GM20000 (cell line): ENCODE results near the gene ADPGK.

Source experiments
- DNase-seq: peaks from one replicate; pipeline ENCODE4 v3.0.0; 2012; ENCODE audit warnings: low spot score
- CTCF ChIP-seq: IDR thresholded peaks from 2 replicates; pipeline ENCODE4 v1.5.1; 2012; ENCODE audit warnings: mild to moderate bottlenecking, control low read depth; ENCODE audit errors: extremely low read depth, missing control alignments

ADPGK gene

GRCh38 chr15:72797834-72798233 is 14.3 kb upstream of the ADPGK start:
- TF ChIP-seq CTCF = no peak
- DNase-seq = no peak

- DNase-seq = no peak
- TF ChIP-seq CTCF = no peak
Measured at GRCh38 chr15:72797338-72797689, 13.8 kb upstream of the ADPGK start.

- DNase-seq = peak; percentile 85
- TF ChIP-seq CTCF = peak; percentile 40
Measured at GRCh38 chr15:72796515-72797337, 13.2 kb upstream of the ADPGK start.

DNA sequence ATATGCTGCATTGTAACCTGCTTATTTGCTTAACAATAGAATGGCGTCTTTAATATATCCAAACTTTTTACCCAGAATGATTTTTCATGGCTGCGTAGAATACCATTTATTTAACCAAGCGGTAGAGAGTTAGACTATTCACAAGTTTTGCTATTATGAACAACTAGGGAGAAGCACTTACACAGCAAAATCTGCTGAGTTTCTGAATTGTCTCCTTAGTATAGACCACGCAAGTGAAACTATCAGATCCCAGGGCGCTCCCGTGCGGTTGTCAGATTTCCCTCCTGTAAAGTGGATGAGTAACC is 12.6 kb upstream of the ADPGK start:
- DNase-seq = no peak
- no peak for TF ChIP-seq CTCF

- TF ChIP-seq CTCF = no peak
- no peak for DNase-seq
Measured at GRCh38 chr15:72793766-72794660, 10.5 kb upstream of the ADPGK start.

DNA sequence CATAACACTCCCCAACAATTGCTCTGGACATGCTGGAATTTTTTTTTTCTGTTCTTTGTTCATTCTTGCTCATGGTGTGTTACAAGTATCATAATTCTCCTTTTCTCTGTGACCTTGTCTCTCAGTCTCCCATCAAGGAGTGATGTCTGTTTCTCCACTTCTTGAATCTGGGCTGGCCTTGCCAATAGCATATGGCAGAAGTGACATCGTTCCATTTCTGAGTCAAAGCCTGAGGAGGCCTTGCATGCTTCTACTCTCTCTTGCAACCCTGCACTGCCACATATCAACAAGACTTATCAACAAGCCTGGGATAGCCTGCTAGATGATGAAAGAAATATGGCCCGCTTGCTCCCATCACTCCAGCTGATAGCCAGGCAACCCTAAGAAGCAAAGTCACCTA is 8.9 kb upstream of the ADPGK start:
- no peak for TF ChIP-seq CTCF
- no peak for DNase-seq

DNA sequence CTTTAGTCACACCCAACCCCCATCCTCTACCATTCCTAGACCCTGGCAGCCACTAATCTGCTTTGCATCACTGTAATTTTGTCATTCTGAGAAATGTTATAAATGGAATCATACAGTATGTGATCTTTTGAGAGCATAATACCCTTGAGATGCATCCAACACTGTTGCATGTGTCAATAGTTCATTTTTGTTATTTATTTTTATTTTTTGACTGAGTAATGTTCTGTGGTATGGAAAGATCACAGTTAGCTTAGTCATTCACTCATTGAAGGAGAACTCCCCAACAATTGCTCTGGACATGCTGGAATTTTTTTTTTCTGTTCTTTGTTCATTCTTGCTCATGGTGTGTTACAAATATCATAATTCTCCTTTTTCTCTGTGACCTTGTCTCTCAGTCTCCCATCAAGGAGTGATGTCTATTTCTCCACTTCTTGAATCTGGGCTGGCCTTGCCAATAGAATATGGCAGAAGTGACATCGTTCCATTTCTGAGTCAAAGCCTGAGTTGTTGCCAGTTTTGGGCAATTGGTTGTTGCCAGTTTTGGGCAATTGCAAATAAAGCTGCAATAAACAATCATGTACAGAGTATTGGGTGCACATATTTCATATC is 6.8 kb upstream of the ADPGK start:
- TF ChIP-seq CTCF = no peak

More for the DNA sequence above, 6.8 kb upstream of the ADPGK start:
- no peak for DNase-seq
